Naive B cell (primary cell): Measurements from ENCODE around the gene PIP5K1C. TPM values are rescaled to one million over a fixed set of nuclear protein-coding genes. Genes with fewer than 3 reads are reported as not detected.
"Not testable (repeated sequence)": the region's sequence is repeated elsewhere in the genome, so short reads cannot be mapped to it uniquely, and the experiment has no call there.

ENCODE experiments used
- ATAC-seq, 2 donors: fragments of 150-1000 bp; cut with Tn5 transposase; 2 replicates each; pipeline ENCODE4 v1.10.0; 2021; ENCODE audit warnings: low read depth in 2 of 2, mild to moderate bottlenecking in 2 of 2, moderate library complexity in 2 of 2
- DNase-seq: peaks from one replicate; pipeline ENCODE4 v3.0.0; 2022
- H3K27ac Mint-ChIP-seq, 6 donors: one replicate each; pipeline ENCODE4 v1.8.0; 2020 to 2022; ENCODE audit warnings: mild to moderate bottlenecking in 6 of 6, mixed read lengths in 6 of 6, moderate library complexity in 5 of 6, inconsistent platforms in 2 of 6
- H3K27me3 Mint-ChIP-seq, 3 donors: one replicate each; pipeline ENCODE4 v1.8.0; 2021 to 2022; ENCODE audit warnings: mixed read lengths in 3 of 3, mild to moderate bottlenecking in 1 of 3
- H3K36me3 Mint-ChIP-seq, 2 donors: one replicate each; pipeline ENCODE4 v1.8.0; 2020 to 2022; ENCODE audit warnings: mixed read lengths in 2 of 2, inconsistent platforms in 1 of 2, mild to moderate bottlenecking in 1 of 2
- H3K4me1 Mint-ChIP-seq, 3 donors: one replicate each; pipeline ENCODE4 v1.8.0; 2020 to 2022; ENCODE audit warnings: mixed read lengths in 3 of 3, inconsistent platforms in 1 of 3, mild to moderate bottlenecking in 1 of 3, moderate library complexity in 1 of 3
- H3K4me3 Mint-ChIP-seq, 8 donors: one replicate each; pipeline ENCODE4 v1.8.0; 2020 to 2022; ENCODE audit warnings: mild to moderate bottlenecking in 8 of 8, mixed read lengths in 8 of 8, moderate library complexity in 8 of 8, inconsistent platforms in 2 of 8
- H3K9me3 Mint-ChIP-seq, 7 donors: one replicate each; pipeline ENCODE4 v1.8.0; 2020 to 2022; ENCODE audit warnings: mixed read lengths in 7 of 7, mild to moderate bottlenecking in 5 of 7, inconsistent platforms in 2 of 7, moderate library complexity in 1 of 7
- polyA plus RNA-seq, 6 donors: library from polyadenylated mRNA; unstranded; fragments of 300-500 nt; fragmentation: Illumina TruSeq; gene quantifications; one replicate each; pipeline ENCODE4 v1.2.3, GENCODE V29; 2021; ENCODE audit warnings: low read depth in 6 of 6

The PIP5K1C gene
- polyA plus RNA-seq, 6 donors from 2014 or later: 0.41 to 13.4 (median 4.9) TPM

GRCh38 chr19:3656747-3657394 lies 43.4 kb downstream of the PIP5K1C start:
- H3K27me3 Mint-ChIP-seq: no peaks in the 10 kb centered on the region
- no peak for DNase-seq
- no peaks in the 10 kb centered on the region for H3K9me3 Mint-ChIP-seq
- H3K4me1 Mint-ChIP-seq: no peaks in the 10 kb centered on the region
- peak overlapping the region in 3 of 6 donors; percentile 18 to 91 (median 65) for H3K27ac Mint-ChIP-seq
- H3K36me3 Mint-ChIP-seq: peaks cover 4 to 9% of the 10 kb centered on the region in 2 donors
- no peak overlapping the region for H3K4me3 Mint-ChIP-seq
- ATAC-seq: no peak

- Mint-ChIP-seq H3K36me3 (peaks cover 3 to 4% of the 10 kb centered on the region in 2 donors), H3K27me3 (no peaks in the 10 kb centered on the region), H3K4me3 (no peak overlapping the region), H3K27ac (no peak overlapping the region), H3K4me1 (no peaks in the 10 kb centered on the region), H3K9me3 (no peaks in the 10 kb centered on the region)
- DNase-seq (no peak), ATAC-seq (peak in 1 of 2 donors; percentile 21)
Observed at GRCh38 chr19:3656073-3656746, 44.1 kb downstream of the PIP5K1C start.

- Mint-ChIP-seq H3K4me3 (no peak overlapping the region), H3K27me3 (no peaks in the 10 kb centered on the region), H3K27ac (no peak overlapping the region), H3K9me3 (no peaks in the 10 kb centered on the region), H3K36me3 (peaks cover 0 to 4% of the 10 kb centered on the region in 2 donors), H3K4me1 (no peaks in the 10 kb centered on the region)
- peak; percentile 37 to 46 for ATAC-seq
- peak; percentile 15 for DNase-seq
Observed at GRCh38 chr19:3655402-3656072, 44.7 kb downstream of the PIP5K1C start.

DNA sequence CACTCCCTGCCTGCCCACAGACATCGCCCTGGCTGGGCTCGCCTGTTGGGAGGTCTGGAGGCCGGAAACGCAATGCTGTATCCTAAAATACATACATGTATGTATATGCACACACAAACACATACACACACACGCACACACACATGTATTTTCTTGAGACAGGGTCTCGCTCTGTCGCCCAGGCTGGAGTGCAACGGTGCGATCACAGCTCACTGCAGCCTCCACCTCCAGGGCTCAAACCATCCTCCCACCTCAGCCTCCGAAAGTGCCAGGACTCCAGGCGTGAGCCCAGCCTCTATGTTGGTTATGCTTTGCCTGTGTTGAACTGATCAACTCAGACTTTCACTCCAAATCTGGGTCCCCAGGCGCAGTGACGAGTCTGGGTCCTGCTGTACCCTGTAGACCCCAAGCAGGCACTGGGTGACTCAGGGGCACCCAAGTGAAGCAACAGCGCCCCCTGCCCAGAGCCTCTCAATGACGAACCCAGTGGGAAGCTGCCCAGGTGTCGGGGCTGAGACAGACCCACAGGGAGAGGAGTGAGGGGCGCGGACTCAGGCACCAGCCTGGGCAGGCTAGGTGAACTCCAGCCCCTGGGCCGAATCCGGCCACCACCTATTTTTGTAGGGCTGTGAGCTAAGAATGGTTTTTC lies 46.3 kb downstream of the PIP5K1C start:
- Mint-ChIP-seq H3K4me1 (no peaks in the 10 kb centered on the region), H3K4me3 (no peak overlapping the region), H3K36me3 (peaks cover 0 to 4% of the 10 kb centered on the region in 2 donors), H3K27ac (no peak overlapping the region), H3K27me3 (no peaks in the 10 kb centered on the region), H3K9me3 (no peaks in the 10 kb centered on the region)
- ATAC-seq: no peak
- no peak for DNase-seq

DNA sequence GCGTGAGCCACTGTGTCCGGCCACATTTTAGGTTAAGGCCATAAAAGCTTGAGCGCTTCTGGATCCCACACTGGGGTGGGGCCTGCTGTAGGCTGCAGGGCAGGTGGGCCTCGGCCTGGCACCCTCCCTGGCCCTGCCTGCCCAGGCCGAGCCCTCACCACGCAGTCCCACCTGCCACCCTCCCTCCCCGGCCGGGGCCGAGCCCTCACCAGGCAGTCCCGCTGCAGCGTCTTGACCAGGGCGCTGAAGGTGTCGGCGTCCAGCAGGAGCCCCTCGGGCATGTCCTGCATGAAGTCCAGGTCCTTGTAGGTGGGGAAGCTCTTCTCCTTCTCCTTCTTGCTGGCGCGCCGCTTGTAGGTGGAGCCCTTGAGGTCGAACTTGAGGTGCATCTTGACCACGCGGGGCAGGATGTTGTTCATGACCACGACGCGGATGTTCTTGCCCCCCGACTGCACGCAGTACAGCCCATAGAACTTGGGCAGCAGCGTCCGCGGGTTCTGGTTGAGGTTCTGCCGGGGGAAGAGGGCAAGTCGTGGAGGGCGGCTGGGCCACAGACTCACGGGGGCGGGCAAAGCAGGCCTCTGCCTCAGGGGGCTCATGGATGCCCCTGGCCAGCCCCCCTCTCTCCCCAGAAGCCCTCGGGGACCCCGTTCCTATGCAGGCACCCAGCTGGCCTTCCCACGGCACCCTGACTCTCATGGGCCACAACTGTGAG lies 47.0 kb downstream of the PIP5K1C start:
- H3K27ac Mint-ChIP-seq: no peak overlapping the region
- ATAC-seq: no peak
- no peaks in the 10 kb centered on the region for H3K27me3 Mint-ChIP-seq
- H3K4me1 Mint-ChIP-seq: no peaks in the 10 kb centered on the region
- H3K9me3 Mint-ChIP-seq: no peaks in the 10 kb centered on the region
- no peak overlapping the region for H3K4me3 Mint-ChIP-seq
- no peak for DNase-seq
- H3K36me3 Mint-ChIP-seq: peaks cover 0 to 4% of the 10 kb centered on the region in 2 donors

DNA sequence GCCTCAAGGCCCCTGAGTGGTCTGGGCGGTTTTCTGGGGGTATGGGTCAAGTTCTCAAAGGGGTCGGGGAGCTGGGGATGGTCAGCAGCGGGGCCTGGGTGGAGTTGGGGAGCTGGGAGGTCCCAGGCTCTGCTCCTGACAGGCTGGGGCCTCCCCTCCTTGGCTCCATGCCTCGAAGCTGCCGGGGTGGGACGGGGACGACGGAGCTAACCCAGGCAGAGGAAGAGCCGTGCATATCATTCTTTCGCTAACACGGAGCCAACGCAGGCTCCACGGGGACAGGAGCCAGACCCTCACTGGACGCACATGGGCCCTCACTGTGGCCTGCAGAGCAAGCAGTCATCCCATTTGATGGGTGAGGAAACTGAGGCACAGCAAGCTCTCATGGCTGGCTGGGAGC lies 47.8 kb downstream of the PIP5K1C start:
- ATAC-seq (no peak), DNase-seq (no peak)
- H3K4me1 Mint-ChIP-seq: no peaks in the 10 kb centered on the region
- H3K36me3 Mint-ChIP-seq: peaks cover 0 to 4% of the 10 kb centered on the region in 2 donors
- H3K9me3 Mint-ChIP-seq: no peaks in the 10 kb centered on the region
- no peaks in the 10 kb centered on the region for H3K27me3 Mint-ChIP-seq
- H3K4me3 Mint-ChIP-seq: no peak overlapping the region
- H3K27ac Mint-ChIP-seq: no peak overlapping the region

- ATAC-seq (no peak), DNase-seq (no peak)
- Mint-ChIP-seq H3K27me3 (no peaks in the 10 kb centered on the region), H3K27ac (no peak overlapping the region), H3K4me1 (no peaks in the 10 kb centered on the region), H3K36me3 (no peaks in the 10 kb centered on the region), H3K9me3 (no peaks in the 10 kb centered on the region), H3K4me3 (no peak overlapping the region)
Observed at GRCh38 chr19:3651684-3652083, 48.6 kb downstream of the PIP5K1C start.

DNA sequence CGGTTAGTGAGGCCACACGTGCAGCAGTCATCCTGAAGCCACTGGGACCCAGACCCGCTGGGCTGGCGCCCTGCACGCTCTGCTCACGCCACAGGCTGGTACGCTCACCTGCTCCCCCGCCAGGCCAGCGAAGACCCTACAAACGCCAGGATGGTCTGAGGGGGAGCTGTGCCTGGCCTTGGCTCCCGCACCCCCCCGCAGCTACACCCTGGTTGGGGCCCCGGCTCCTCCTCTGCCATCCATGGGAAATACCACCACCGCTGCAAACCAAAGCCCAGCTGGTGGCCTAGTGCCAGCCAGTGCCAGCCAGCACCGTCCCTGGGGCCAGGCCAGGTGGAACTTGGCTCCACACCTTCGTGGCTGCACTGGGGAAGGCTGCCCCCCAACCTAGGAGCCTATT lies 50.4 kb downstream of the PIP5K1C start:
- Mint-ChIP-seq H3K9me3 (no peaks in the 10 kb centered on the region), H3K4me1 (no peaks in the 10 kb centered on the region), H3K27ac (no peak overlapping the region), H3K36me3 (no peaks in the 10 kb centered on the region), H3K27me3 (no peaks in the 10 kb centered on the region), H3K4me3 (no peak overlapping the region)
- DNase-seq (no peak), ATAC-seq (no peak)

DNA sequence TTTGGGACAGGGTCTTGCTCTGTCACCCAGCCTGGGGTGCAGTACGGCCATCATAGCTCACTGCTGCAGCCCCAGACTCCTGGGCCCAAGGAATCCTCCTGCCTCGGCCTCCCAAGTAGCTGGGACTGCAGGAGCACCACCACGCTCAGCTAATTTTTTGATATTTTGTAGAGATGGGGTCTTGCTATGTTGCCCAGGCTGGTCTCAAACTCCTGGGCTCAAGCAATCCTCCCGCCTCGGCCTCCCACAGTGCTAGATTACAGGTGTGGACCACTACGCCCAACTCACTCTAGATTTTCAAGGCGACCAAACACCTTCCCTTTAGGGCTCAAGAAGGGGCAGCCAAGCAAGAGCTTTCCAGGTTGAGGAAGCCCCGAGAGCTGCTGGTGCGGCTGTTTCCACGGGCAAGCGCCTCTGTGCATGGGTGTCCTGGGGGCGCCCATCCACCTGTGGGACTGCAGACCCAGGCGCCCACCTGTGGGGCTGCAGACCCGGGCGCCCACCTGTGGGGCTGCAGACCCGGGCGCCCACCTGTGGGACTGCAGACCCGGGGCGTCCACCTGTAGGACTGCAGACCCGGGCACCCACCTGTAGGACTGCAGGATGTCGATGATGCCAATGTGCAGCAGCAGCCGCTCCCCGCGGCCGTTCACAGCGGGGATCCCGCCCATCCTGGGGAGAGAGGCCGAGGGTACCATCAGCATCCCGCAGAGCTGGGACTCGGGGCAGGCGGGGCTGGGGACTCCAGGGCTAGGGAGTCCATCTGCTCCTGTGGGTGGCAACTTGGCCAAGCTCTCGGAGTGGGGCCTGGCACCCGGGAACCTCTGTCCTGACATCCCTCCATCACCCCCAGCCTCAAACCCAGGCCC lies 52.0 kb downstream of the PIP5K1C start:
- no peak overlapping the region for H3K4me3 Mint-ChIP-seq
- DNase-seq: no peak
- no peak for ATAC-seq
- no peaks in the 10 kb centered on the region for H3K36me3 Mint-ChIP-seq
- H3K27ac Mint-ChIP-seq: no peak overlapping the region
- no peaks in the 10 kb centered on the region for H3K4me1 Mint-ChIP-seq
- peaks cover 0 to 2% (median 0%) of the 10 kb centered on the region in 7 donors for H3K9me3 Mint-ChIP-seq
- no peaks in the 10 kb centered on the region for H3K27me3 Mint-ChIP-seq

DNA sequence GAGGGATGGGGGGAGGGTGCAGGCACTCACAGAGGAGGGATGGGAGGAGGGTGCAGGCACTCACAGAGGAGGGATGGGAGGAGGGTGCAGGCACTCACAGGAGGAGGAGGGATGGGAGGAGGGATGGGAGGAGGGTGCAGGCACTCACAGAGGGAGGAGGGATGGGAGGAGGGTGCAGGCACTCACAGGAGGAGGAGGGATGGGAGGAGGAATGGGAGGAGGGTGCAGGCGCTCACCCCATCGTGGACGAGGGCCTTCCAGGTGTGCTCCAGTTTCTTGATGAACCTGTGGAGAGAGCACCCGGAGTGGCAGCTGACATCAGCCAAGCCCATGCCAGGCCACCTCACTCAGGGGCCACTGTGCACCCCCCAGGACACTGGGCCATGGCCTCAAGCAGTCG lies 53.2 kb downstream of the PIP5K1C start:
- H3K27me3 Mint-ChIP-seq, H3K4me1 Mint-ChIP-seq, H3K9me3 Mint-ChIP-seq, H3K27ac Mint-ChIP-seq, ATAC-seq, H3K4me3 Mint-ChIP-seq, H3K36me3 Mint-ChIP-seq, DNase-seq: not testable (repeated sequence)

- Mint-ChIP-seq H3K36me3 (no peaks in the 10 kb centered on the region), H3K9me3 (peaks cover 0 to 2% (median 0%) of the 10 kb centered on the region in 7 donors), H3K27me3 (no peaks in the 10 kb centered on the region), H3K27ac (peak overlapping the region in 1 of 6 donors; percentile 47), H3K4me1 (no peaks in the 10 kb centered on the region), H3K4me3 (no peak overlapping the region)
- ATAC-seq: no peak
- no peak for DNase-seq
Observed at GRCh38 chr19:3646336-3647092, 53.8 kb downstream of the PIP5K1C start.

GRCh38 chr19:3645726-3646125 lies 54.5 kb downstream of the PIP5K1C start:
- Mint-ChIP-seq H3K9me3 (peaks cover 0 to 2% (median 0%) of the 10 kb centered on the region in 7 donors), H3K36me3 (no peaks in the 10 kb centered on the region), H3K27ac (no peak overlapping the region), H3K4me1 (no peaks in the 10 kb centered on the region), H3K27me3 (no peaks in the 10 kb centered on the region), H3K4me3 (no peak overlapping the region)
- ATAC-seq (no peak), DNase-seq (no peak)
